ENCODE results near the gene ZDHHC20. TPM values are rescaled to one million over a fixed set of nuclear protein-coding genes. Genes with fewer than 3 reads are reported as not detected.
A peak's percentile ranks its signal among the peaks of the same experiment; 100 is the strongest.

ZDHHC20 gene, protein sequence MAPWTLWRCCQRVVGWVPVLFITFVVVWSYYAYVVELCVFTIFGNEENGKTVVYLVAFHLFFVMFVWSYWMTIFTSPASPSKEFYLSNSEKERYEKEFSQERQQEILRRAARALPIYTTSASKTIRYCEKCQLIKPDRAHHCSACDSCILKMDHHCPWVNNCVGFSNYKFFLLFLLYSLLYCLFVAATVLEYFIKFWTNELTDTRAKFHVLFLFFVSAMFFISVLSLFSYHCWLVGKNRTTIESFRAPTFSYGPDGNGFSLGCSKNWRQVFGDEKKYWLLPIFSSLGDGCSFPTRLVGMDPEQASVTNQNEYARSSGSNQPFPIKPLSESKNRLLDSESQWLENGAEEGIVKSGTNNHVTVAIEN
- total RNA-seq = 57.0 to 64.0 TPM (median 58.2 TPM) in 3 replicates
- long read RNA-seq, full-length matches to known transcripts = 1 of 17 reads
- long read RNA-seq, partial matches to known transcripts = 3 of 17 reads
- long read RNA-seq, other reads (novel, unspliced or antisense) = 13 of 17 reads

DNA sequence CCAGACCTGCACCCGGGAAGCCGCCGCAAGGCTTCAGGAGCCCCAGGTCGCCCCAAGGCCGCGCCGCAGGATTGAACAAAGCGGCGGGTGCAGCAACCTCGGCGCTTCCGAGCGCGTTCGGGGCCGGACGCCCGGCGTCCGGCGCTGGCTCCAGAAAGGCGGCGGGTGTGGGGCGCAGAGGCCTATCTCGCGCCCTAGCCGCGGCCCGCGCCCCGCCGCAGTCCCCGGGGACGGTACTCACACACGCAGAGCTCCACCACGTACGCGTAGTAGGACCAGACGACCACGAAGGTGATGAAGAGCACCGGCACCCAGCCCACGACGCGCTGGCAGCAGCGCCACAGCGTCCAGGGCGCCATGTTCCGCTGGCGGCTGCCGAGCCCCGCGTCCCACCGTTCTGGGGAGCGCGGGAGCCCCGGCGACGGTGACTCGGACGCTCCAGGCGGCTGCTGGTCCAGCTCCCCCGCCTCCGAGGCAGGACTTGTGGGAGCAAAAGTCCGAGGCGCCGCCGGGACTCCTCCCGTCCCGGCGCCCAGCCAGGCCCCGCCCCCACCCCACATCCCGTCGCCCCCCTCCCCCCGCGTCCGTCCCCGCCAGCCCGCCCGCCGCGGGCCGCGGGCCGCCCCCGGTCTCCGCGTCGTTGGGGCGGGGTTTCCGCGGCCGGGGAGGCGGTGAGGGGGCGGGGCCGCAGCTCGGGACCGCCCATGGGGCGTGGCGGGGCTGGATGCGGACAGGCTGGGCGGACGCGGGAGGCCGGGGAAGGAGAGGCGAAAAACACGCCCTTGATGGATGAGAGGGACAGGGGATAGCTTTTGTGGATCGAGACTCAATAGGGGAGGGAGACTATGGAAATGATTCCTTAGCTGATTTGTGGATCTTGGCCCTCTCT, at the start of gene ZDHHC20:
TSS of gene ZDHHC20 (minus strand) at position 491 of the 889 bp plus-strand sequence. CDS start at position 359, 132 bp downstream.
- no peaks in the 10 kb centered on the region for H3K36me3 Mint-ChIP-seq (ENCODE audit: low read depth)
- H3K4me1 Mint-ChIP-seq (ENCODE audit: low read depth) = peaks cover 31% of the 10 kb centered on the region
- H3K9me3 Mint-ChIP-seq (ENCODE audit: low read depth) = peaks cover 4% of the 10 kb centered on the region
- H3K27ac Mint-ChIP-seq (ENCODE audit: unreplicated experiment) = peak within 1 kb of the TSS; percentile 86
- H3K4me3 Mint-ChIP-seq (ENCODE audit: unreplicated experiment) = peak within 1 kb of the TSS; percentile 90
- no peaks in the 10 kb centered on the region for H3K27me3 Mint-ChIP-seq (ENCODE audit: low read depth)
- DNase-seq (ENCODE audit: low spot score) = no peak
- TF ChIP-seq, protein P1, sequence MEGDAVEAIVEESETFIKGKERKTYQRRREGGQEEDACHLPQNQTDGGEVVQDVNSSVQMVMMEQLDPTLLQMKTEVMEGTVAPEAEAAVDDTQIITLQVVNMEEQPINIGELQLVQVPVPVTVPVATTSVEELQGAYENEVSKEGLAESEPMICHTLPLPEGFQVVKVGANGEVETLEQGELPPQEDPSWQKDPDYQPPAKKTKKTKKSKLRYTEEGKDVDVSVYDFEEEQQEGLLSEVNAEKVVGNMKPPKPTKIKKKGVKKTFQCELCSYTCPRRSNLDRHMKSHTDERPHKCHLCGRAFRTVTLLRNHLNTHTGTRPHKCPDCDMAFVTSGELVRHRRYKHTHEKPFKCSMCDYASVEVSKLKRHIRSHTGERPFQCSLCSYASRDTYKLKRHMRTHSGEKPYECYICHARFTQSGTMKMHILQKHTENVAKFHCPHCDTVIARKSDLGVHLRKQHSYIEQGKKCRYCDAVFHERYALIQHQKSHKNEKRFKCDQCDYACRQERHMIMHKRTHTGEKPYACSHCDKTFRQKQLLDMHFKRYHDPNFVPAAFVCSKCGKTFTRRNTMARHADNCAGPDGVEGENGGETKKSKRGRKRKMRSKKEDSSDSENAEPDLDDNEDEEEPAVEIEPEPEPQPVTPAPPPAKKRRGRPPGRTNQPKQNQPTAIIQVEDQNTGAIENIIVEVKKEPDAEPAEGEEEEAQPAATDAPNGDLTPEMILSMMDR (IDR thresholded peaks at IDR 0.05) = peak; percentile 19

DNA sequence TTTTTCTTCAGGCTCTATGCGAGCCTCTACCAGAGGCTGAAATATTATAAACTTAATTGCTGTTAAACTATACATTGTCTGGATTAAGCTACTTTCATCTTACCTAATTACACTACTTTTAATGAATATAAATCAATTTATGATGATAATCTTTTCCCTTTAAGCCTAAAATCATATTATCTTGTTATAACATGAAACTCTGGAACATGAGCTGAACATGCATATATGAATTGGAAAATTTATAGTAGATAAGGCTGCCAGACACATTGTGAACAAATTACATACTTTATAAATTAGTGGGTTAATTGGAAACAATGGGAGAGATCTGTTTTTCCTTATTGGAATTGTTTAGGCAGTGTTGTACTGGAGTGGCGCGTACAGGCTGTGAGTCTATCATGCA, 45.3 kb upstream of the ZDHHC20 start:
- H3K36me3 Mint-ChIP-seq (ENCODE audit: low read depth) = peaks cover 20% of the 10 kb centered on the region
- TF ChIP-seq, protein P1 (IDR thresholded peaks at IDR 0.05) = no peak
- DNase-seq (ENCODE audit: low spot score) = no peak
- no peak overlapping the region for H3K27ac Mint-ChIP-seq (ENCODE audit: unreplicated experiment)
- H3K4me1 Mint-ChIP-seq (ENCODE audit: low read depth) = no peaks in the 10 kb centered on the region
- H3K27me3 Mint-ChIP-seq (ENCODE audit: low read depth) = no peaks in the 10 kb centered on the region
- no peak overlapping the region for H3K4me3 Mint-ChIP-seq (ENCODE audit: unreplicated experiment)
- H3K9me3 Mint-ChIP-seq (ENCODE audit: low read depth) = no peaks in the 10 kb centered on the region

DNA sequence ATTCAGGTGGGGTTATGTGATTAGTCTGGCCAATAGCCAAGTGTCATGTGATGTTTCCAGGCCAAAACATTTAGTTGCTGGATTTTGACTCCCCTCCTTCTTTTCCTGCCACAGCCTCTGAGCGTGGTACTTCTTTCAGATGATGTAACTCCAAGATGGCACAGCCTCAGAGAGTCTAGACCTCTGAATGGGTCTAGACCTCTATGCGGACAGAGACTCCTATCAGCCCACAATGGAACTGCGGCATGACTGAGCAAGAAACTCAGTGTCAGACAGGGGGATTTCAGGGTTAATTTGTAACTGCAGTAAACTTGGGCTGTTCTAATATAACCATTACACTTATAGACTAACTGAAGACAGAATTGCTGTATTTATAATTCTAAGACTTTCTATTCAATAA, 42.6 kb upstream of the ZDHHC20 start:
- H3K27ac Mint-ChIP-seq (ENCODE audit: unreplicated experiment) = no peak overlapping the region
- no peaks in the 10 kb centered on the region for H3K4me1 Mint-ChIP-seq (ENCODE audit: low read depth)
- H3K4me3 Mint-ChIP-seq (ENCODE audit: unreplicated experiment) = no peak overlapping the region
- TF ChIP-seq, protein P1 (IDR thresholded peaks at IDR 0.05) = no peak
- H3K27me3 Mint-ChIP-seq (ENCODE audit: low read depth) = no peaks in the 10 kb centered on the region
- no peak for DNase-seq (ENCODE audit: low spot score)
- peaks cover 14% of the 10 kb centered on the region for H3K36me3 Mint-ChIP-seq (ENCODE audit: low read depth)
- H3K9me3 Mint-ChIP-seq (ENCODE audit: low read depth) = no peaks in the 10 kb centered on the region

DNA sequence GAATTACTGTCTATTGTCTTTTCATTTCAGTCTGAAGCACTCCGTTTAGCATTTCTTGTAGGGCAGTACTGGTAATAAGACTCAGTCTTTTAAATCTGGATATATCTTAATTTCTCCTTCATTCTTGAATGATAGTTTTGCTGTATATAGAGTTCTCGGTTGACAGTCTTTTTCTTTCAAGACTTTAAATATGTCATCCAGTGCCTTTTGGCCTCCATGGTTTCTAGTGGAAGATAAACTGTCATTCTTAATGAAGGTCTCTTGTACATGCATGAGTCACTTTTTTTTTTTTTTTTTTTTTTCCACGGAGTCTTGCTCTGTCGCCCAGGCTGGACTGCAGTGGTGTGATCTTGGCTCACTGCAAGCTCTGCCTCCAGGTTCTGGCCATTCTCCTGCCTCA, 27.2 kb upstream of the ZDHHC20 start:
- TF ChIP-seq, protein P1 (IDR thresholded peaks at IDR 0.05) = no peak
- Mint-ChIP-seq H3K27ac (ENCODE audit: unreplicated experiment) (no peak overlapping the region), H3K27me3 (ENCODE audit: low read depth) (no peaks in the 10 kb centered on the region), H3K36me3 (ENCODE audit: low read depth) (peaks cover 34% of the 10 kb centered on the region), H3K4me3 (ENCODE audit: unreplicated experiment) (no peak overlapping the region), H3K4me1 (ENCODE audit: low read depth) (no peaks in the 10 kb centered on the region), H3K9me3 (ENCODE audit: low read depth) (peaks cover 28% of the 10 kb centered on the region)
- DNase-seq (ENCODE audit: low spot score) = no peak

DNA sequence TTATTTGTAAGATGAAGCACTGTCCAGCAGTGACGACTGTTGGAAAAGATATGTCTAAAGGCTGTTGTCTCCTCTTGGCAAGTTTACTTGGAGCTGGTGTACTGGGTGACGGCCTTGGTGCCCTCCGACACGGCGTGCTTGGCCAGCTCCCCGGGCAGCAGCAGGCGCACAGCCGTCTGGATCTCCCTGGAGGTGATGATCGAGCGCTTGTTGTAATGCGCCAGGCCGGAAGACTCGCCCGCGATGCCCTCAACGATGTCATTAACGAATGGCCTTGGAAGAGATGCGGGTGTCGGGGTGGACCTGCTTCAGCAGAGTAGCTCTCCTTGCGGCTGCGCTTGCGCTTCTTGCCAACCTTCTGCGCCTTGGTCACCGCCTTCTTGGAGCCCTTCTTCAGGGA, 24.6 kb upstream of the ZDHHC20 start:
- H3K27ac Mint-ChIP-seq (ENCODE audit: unreplicated experiment) = no peak overlapping the region

More for the DNA sequence above, 24.6 kb upstream of the ZDHHC20 start:
- H3K9me3 Mint-ChIP-seq (ENCODE audit: low read depth) = peaks cover 19% of the 10 kb centered on the region
- H3K4me3 Mint-ChIP-seq (ENCODE audit: unreplicated experiment) = no peak overlapping the region
- H3K36me3 Mint-ChIP-seq (ENCODE audit: low read depth) = peaks cover 19% of the 10 kb centered on the region
- DNase-seq (ENCODE audit: low spot score) = no peak
- peaks cover 6% of the 10 kb centered on the region for H3K4me1 Mint-ChIP-seq (ENCODE audit: low read depth)
- no peaks in the 10 kb centered on the region for H3K27me3 Mint-ChIP-seq (ENCODE audit: low read depth)
- TF ChIP-seq, protein P1 (IDR thresholded peaks at IDR 0.05) = no peak
